ENCODE data around the gene STAT3.

- no peak for TF ChIP-seq CTCF (IDR thresholded peaks at IDR 0.05)
- TF ChIP-seq POLR2A (IDR thresholded peaks at IDR 0.05), result no peak
Observed at GRCh38 chr17:42308446-42308845, 79.8 kb downstream of the STAT3 start.
